Activated CD8-positive, alpha-beta memory T cell treated with anti-CD3 and anti-CD28 coated beads, Interleukin-2, amount 50 U/mL, for 24 hours (primary cell): ENCODE data around the gene ZNF407.

Experiments used
- DNase-seq: peaks from one replicate; pipeline ENCODE4 v3.0.0-alpha.2; 2020; ENCODE audit errors: extremely low read depth

Gene ZNF407

GRCh38 chr18:75051757-75052156 is 454.1 kb downstream of the ZNF407 start:
- DNase-seq = no peak

- no peak for DNase-seq
Measured at GRCh38 chr18:75052475-75052874, 454.8 kb downstream of the ZNF407 start.

- DNase-seq = no peak
Measured at GRCh38 chr18:75053028-75053629, 455.5 kb downstream of the ZNF407 start.

GRCh38 chr18:75054046-75054445 is 456.4 kb downstream of the ZNF407 start:
- no peak for DNase-seq

- no peak for DNase-seq
Measured at GRCh38 chr18:75054611-75055010, 456.9 kb downstream of the ZNF407 start.

- DNase-seq = no peak
Measured at GRCh38 chr18:75057169-75057960, 459.7 kb downstream of the ZNF407 start.

GRCh38 chr18:75060185-75060584 is 462.5 kb downstream of the ZNF407 start:
- DNase-seq = no peak

GRCh38 chr18:75062297-75062886 is 464.7 kb downstream of the ZNF407 start:
- no peak for DNase-seq

GRCh38 chr18:75063196-75063595 is 465.5 kb downstream of the ZNF407 start:
- DNase-seq = no peak

GRCh38 chr18:75063615-75064512 is 466.2 kb downstream of the ZNF407 start:
- no peak for DNase-seq

- no peak for DNase-seq
Measured at GRCh38 chr18:75064513-75064905, 466.8 kb downstream of the ZNF407 start.

GRCh38 chr18:75065251-75066000 is 467.8 kb downstream of the ZNF407 start:
- DNase-seq = no peak

GRCh38 chr18:75066021-75066880 is 468.6 kb downstream of the ZNF407 start:
- no peak for DNase-seq

GRCh38 chr18:75066936-75067335 is 469.3 kb downstream of the ZNF407 start:
- DNase-seq = no peak

GRCh38 chr18:75067996-75068645 is 470.5 kb downstream of the ZNF407 start:
- no peak for DNase-seq

GRCh38 chr18:75068682-75069435 is 471.2 kb downstream of the ZNF407 start:
- no peak for DNase-seq

GRCh38 chr18:75070235-75070624 is 472.6 kb downstream of the ZNF407 start:
- DNase-seq = no peak

- peak; percentile 47 for DNase-seq
Measured at GRCh38 chr18:75070625-75071483, 473.2 kb downstream of the ZNF407 start.
